SK-N-SH (cell line): Measurements from ENCODE around the gene RGS11. TPM values are rescaled to one million over a fixed set of nuclear protein-coding genes. Genes with fewer than 3 reads are reported as not detected.
"Not testable (repeated sequence)": the region's sequence is repeated elsewhere in the genome, so short reads cannot be mapped to it uniquely, and the experiment has no call there.

Experiments
- CTCF ChIA-PET: fragments of 300-600, 350-600 bp; formaldehyde crosslinking; extraction: SDS; loops from one replicate; lab custom pipeline; 2021; lab: Yijun Ruan, JAX
- POLR2A ChIA-PET: fragments of 350-600 bp; sonication (Branson Sonifier 250); formaldehyde crosslinking; extraction: SDS; loops from one replicate; lab custom pipeline; 2020; ENCODE audit warnings: antibody characterized with exemption, inconsistent platforms; lab: Yijun Ruan, JAX
- DNase-seq: peaks from one replicate; pipeline ENCODE4 v3.0.0; 2012
- H2AFZ ChIP-seq: fragments of 200-600 bp; sonication (generic); 2 replicates; pipeline ENCODE4 v1.8.1; 2016; ENCODE audit warnings: antibody characterized with exemption, mild to moderate bottlenecking, low read depth
- H3F3A ChIP-seq: fragments of 200-600 bp; sonication (generic); replicated peaks from 2 replicates; pipeline ENCODE3; 2016; ENCODE audit warnings: antibody characterized with exemption, mild to moderate bottlenecking; ENCODE audit not compliant: insufficient read depth
- H3K27ac ChIP-seq, 2 experiments: fragments of 200-500 bp in 1 of 2; fragments of 200-600 bp in 1 of 2; sonication (Bioruptor generic) in 1 of 2; sonication (generic), shearing (Covaris generic) in 1 of 2; 2 replicates each; pipeline versions ENCODE4 v1.5.1 to v1.6.1; 2014 to 2016; ENCODE audit warnings: low read depth in 2 of 2, inconsistent platforms in 1 of 2, low read length in 1 of 2, mild to moderate bottlenecking in 1 of 2, mixed read lengths in 1 of 2
- H3K27me3 ChIP-seq: fragments of 200-600 bp; sonication (generic), shearing (Covaris generic); 2 replicates; pipeline ENCODE4 v1.6.1; 2016; ENCODE audit warnings: mixed run types; ENCODE audit not compliant: insufficient read depth
- H3K36me3 ChIP-seq, 2 experiments: fragments of 200-500 bp in 1 of 2; fragments of 200-600 bp in 1 of 2; sonication (Bioruptor generic) in 1 of 2; sonication (generic) in 1 of 2; replicated peaks in 1 of 2; 2 replicates each; pipeline versions ENCODE3 to v1.5.1; 2014 to 2016; ENCODE audit warnings: low read length in 1 of 2, mild to moderate bottlenecking in 1 of 2; ENCODE audit not compliant: insufficient read depth in 2 of 2, control insufficient read depth in 1 of 2
- H3K4me1 ChIP-seq, 2 experiments: fragments of 200-500 bp in 1 of 2; fragments of 200-600 bp in 1 of 2; sonication (Bioruptor generic) in 1 of 2; sonication (generic), shearing (Covaris generic) in 1 of 2; 2 replicates each; pipeline versions ENCODE4 v1.5.1 to v1.6.1; 2014 to 2016; ENCODE audit warnings: low read depth in 1 of 2, low read length in 1 of 2, mixed run types in 1 of 2; ENCODE audit not compliant: insufficient read depth in 2 of 2, control insufficient read depth in 1 of 2
- H3K4me2 ChIP-seq: fragments of 200-600 bp; sonication (generic), shearing (Covaris generic); 2 replicates; pipeline ENCODE4 v1.6.1; 2017; ENCODE audit warnings: mixed run types
- H3K4me3 ChIP-seq, 2 experiments: fragments of 200-500 bp in 1 of 2; fragments of 200-600 bp in 1 of 2; sonication (Bioruptor generic) in 1 of 2; sonication (generic), shearing (Covaris generic) in 1 of 2; 2 replicates each; pipeline versions ENCODE4 v1.5.1 to v1.8.1; 2014 to 2016; ENCODE audit warnings: low read depth in 2 of 2, inconsistent platforms in 1 of 2, low read length in 1 of 2, mild to moderate bottlenecking in 1 of 2, mixed read lengths in 1 of 2, moderate library complexity in 1 of 2
- H3K79me2 ChIP-seq: fragments of 200-600 bp; sonication (generic); 2 replicates; pipeline ENCODE4 v1.8.1; 2017; ENCODE audit warnings: mild to moderate bottlenecking; ENCODE audit not compliant: insufficient read depth
- H3K9ac ChIP-seq: fragments of 200-600 bp; sonication (generic); 2 replicates; pipeline ENCODE4 v1.6.1; 2017; ENCODE audit warnings: mixed run types
- H3K9me2 ChIP-seq: fragments of 200-600 bp; sonication (generic); 2 replicates; pipeline ENCODE4 v1.6.1; 2017; ENCODE audit warnings: mixed run types
- H3K9me3 ChIP-seq: fragments of 200-600 bp; sonication (generic); 2 replicates; pipeline ENCODE4 v1.6.1; 2017; ENCODE audit warnings: mixed run types, mild to moderate bottlenecking, moderate library complexity
- H4K20me1 ChIP-seq: fragments of 200-600 bp; sonication (generic); 2 replicates; pipeline ENCODE4 v1.6.1; 2017; ENCODE audit warnings: mild to moderate bottlenecking, mixed run types; ENCODE audit not compliant: insufficient read depth
- CTCF ChIP-seq: fragments of 200-600 bp; sonication (generic); IDR thresholded peaks from 2 replicates; pipeline ENCODE4 v1.6.1; 2017; ENCODE audit warnings: antibody characterized with exemption, mild to moderate bottlenecking, moderate library complexity
- FOXM1 ChIP-seq: IDR thresholded peaks from 2 replicates; pipeline ENCODE4 v1.4.0; 2012; ENCODE audit warnings: low read depth, mild to moderate bottlenecking
- GATA2 ChIP-seq: sonication (generic); formaldehyde crosslinking; IDR thresholded peaks from 2 replicates; pipeline ENCODE4 v1.5.0; 2020; ENCODE audit warnings: mild to moderate bottlenecking, missing genetic modification reagents
- RCOR1 ChIP-seq: fragments of 150-350 bp; IDR thresholded peaks from 2 replicates; pipeline ENCODE4 v1.6.1; 2017; ENCODE audit warnings: antibody characterized with exemption, low read length
- RFX5 ChIP-seq: IDR thresholded peaks from 2 replicates; pipeline ENCODE4 v1.6.1; 2012; ENCODE audit warnings: mild to moderate bottlenecking, improper control_type of control experiment, low read length
- TAF1 ChIP-seq: IDR thresholded peaks from 2 replicates; pipeline ENCODE4 v1.6.1; 2012; ENCODE audit warnings: low read depth, mild to moderate bottlenecking, low read length, moderate library complexity, borderline replicate concordance
- TEAD4 ChIP-seq: IDR thresholded peaks from 2 replicates; pipeline ENCODE4 v1.4.0; 2012; ENCODE audit warnings: mild to moderate bottlenecking, borderline replicate concordance; ENCODE audit not compliant: insufficient read depth
- USF2 ChIP-seq: fragments of 150-350 bp; IDR thresholded peaks from 2 replicates; pipeline ENCODE4 v1.6.1; 2017; ENCODE audit warnings: antibody characterized with exemption, low read length, low read depth, borderline replicate concordance
- WGBS: methylation state at CpG from one replicate; pipeline ENCODE4 v1.1.6; 2017; ENCODE audit warnings: low lambda C conversion rate; 5-methylcytosine and 5-hydroxymethylcytosine counted together
- polyA plus RNA-seq, 3 experiments: library from polyadenylated mRNA; depleted of rRNA; stranded (reverse); fragments of >200 nt; gene quantifications; 2 replicates each; pipeline ENCODE4 v1.2.3, GENCODE V29; 2012
- TF ChIP-seq, protein P1 (sequence below): fragments of 150-350 bp; IDR thresholded peaks from 2 replicates; pipeline ENCODE4 v1.6.1; 2016; ENCODE audit warnings: mild to moderate bottlenecking, low read depth, low read length

The RGS11 gene
- polyA plus RNA-seq, 1 of the 3 experiments (the other 2 are of a cell fraction) = 9.8 TPM

DNA sequence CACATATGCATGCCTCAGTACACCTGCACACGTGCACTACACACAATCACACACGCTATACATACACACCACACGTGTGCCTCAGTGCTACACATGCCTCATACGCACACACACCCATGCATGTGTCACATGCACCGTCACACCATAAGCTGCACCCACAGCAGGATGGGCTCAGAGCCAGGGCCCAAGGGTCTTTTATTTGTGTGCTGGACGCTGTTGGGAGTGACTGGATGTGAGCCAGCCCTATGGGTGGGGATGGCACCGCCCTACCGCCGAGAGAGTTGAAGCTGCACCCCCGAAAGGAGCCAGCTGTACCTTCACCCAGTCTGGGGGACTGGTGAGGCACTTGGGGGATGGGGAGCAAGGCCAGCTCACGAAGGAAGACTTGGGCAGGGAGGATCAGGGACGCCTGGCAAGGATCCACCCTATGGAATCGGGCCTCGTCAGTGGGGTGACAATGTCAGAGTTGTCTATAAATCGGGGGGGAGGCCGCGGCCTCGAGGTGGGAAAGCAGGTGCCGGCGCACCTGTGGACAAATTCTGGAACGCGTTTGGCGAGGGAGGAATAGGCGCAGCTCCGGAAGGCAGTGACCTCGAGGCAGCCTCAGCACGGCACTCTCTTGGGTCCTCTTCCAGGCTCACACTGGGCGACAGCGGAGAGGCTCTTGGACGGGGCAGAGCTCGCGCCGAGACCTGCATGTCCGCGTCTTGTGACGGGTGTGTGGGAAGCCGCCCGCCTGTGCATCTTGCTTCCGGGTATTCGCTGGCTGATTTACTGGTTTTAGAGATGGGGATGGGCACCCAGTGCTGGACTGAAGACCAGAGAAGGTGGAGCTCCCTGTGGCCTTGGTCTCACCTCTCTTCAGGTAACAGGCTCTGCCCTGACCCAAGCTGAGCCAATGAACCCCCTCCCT lies 7.3 kb downstream of the RGS11 start (continued):
- no peak for TF ChIP-seq USF2

GRCh38 chr16:267562-267961 lies 8.2 kb downstream of the RGS11 start:
- H3K9me3 ChIP-seq, H3K4me1 ChIP-seq, H3F3A ChIP-seq, H3K4me3 ChIP-seq, H3K9ac ChIP-seq, POLR2A ChIA-PET, CTCF ChIA-PET, DNase-seq, H3K4me2 ChIP-seq, H3K27me3 ChIP-seq, H4K20me1 ChIP-seq, H3K79me2 ChIP-seq, H2AFZ ChIP-seq, H3K27ac ChIP-seq, H3K9me2 ChIP-seq: not testable (repeated sequence)
- 84% methylated on average over 17 of the region's 17 CpGs for WGBS
- peaks cover 0 to 20% of the 10 kb centered on the region in 2 experiments for H3K36me3 ChIP-seq

DNA sequence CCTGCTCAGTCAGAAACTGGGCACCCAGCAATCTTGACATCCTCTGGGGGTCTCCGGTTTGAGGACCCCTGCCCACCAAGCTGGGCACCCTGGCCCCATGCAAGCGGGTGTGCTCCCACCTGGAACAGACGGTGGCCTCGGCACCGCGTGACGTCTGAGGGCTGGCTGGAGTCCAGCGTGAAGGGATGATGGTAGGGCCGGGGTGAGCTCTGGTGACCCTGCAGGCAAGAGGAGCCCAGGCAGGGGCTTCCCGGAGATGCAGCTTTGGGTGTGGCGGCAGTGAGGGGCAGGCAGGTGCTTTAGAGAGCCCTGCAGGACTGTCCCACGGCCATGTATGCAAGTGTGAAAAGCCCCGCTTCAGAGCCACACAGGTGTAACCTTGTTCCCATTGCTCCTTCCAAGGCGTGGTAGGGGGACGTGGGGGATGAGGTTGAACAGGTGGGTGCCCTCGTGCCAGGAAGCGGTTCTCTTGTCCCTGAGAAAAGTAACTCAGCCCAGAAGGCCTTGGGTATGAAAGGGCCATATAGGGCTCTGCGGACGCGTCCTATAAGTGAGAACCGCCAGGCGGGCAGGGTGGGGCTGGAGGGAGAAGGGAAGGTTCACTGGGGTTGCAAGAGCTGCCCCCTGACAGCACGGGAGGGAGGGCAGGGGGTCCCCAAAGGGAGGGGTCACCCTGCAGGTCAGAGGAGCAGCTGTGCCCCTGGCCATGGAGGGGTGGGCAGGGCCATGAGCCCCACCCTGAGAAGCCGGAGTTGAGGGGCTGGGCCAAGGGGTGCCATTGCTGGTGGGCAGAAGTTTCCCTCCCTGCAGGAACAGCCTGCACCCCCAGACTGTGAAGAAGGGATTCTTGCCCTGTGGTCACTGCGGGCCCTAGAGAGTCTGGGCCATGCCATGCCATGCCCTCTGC lies 9.2 kb downstream of the RGS11 start:
- Histone ChIP-seq H2AFZ (no peak overlapping the region), H3K4me1 (peaks cover 0 to 8% of the 10 kb centered on the region in 2 experiments; a peak in 1 of 4 replicates), H3K36me3 (peaks cover 0 to 29% of the 10 kb centered on the region in 2 experiments), H3K9ac (no peak overlapping the region), H3K27me3 (no peaks in the 10 kb centered on the region), H3K79me2 (no peaks in the 10 kb centered on the region), H3K9me3 (no peaks in the 10 kb centered on the region), H3K27ac (no peak overlapping the region), H3K9me2 (no peaks in the 10 kb centered on the region), H4K20me1 (no peaks in the 10 kb centered on the region), H3K4me3 (no peak overlapping the region), H3F3A (no peaks in the 10 kb centered on the region), H3K4me2 (no peak overlapping the region)
- 78% methylated on average over 16 of the region's 25 CpGs for WGBS
- DNase-seq = peak; percentile 29
- ChIA-PET POLR2A (no interaction called here), CTCF (no interaction called here)
- TF ChIP-seq FOXM1 (no peak), USF2 (no peak), TAF1 (no peak), TEAD4 (no peak), RCOR1 (no peak), RFX5 (no peak), GATA2 (no peak), CTCF (no peak)
- TF ChIP-seq, protein P1, sequence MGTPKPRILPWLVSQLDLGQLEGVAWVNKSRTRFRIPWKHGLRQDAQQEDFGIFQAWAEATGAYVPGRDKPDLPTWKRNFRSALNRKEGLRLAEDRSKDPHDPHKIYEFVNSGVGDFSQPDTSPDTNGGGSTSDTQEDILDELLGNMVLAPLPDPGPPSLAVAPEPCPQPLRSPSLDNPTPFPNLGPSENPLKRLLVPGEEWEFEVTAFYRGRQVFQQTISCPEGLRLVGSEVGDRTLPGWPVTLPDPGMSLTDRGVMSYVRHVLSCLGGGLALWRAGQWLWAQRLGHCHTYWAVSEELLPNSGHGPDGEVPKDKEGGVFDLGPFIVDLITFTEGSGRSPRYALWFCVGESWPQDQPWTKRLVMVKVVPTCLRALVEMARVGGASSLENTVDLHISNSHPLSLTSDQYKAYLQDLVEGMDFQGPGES = no peak
